SKM-1 (cell line): ENCODE data around the gene UNC93A.

Experiments
- DNase-seq: peaks from one replicate; lab custom pipeline; 2025; ENCODE audit not compliant: unreplicated experiment; lab: John Stamatoyannopoulos, UW

The UNC93A gene

DNA sequence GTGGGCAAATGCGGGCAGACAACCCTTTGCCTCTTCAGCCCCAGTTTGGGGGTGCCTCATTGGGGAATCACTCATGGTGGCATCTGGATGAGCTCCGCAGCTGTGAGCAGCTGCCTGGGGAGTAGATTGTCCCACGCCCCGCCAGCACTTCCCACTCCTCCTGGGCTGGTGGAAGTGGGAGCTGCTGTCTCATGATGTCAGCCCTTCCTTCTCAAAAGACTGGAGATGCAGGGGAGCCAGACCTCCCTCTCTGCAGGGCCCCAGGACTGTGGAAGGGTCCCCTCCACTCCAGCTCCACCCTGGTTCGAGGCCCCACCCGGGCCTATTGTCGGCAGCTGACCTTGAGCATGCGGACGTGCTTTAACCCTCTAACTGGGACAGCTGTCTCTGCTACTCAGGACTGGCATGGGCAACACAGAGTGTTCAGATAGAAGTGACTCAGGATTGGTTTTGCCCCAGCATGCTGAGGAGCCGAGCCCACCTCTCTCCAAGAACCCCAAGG, 2.0 kb downstream of the UNC93A start:
- DNase-seq, result no peak

DNA sequence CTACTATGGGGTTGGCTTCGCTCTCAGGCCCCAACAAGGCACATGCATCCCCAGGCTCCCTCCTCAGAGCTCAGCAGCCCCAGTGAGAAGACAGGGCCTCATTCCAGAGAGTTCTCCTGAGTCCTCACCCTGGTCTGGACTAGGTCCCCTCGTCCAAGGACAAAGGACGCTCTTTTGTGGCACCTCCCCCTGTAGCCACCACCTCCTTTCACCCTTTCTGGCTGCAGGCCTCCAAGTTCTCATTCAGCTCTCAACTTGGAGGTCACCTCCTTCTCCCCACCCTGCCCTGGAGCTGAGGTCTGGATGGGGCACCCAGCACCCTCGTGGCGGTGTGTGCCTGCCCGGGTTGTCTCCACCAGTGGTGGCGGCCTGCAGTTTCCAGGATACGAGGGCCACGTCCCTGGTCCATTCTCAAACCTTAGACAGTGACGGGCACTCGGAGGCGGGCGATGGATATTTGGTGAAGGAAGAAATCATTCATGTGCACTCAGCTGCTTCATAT, 2.5 kb downstream of the UNC93A start:
- no peak for DNase-seq

DNA sequence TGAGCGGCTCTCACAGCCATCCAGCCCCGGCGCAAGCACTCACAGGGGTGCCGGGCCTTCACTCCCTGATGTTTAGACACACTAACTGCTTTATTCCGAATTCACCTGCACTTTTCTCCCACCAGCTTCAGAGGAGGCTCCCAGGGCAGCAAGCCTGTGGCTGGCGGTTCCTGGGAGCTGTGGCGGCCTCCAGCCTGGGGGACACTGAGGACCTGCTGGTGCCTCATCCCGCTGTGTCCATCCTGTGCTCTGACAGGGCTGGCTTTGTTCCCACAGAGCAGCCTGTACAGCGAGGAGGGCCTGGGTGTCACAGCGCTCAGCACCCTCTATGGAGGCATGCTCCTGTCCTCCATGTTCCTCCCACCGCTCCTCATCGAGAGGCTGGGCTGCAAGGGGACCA, 3.1 kb downstream of the UNC93A start:
- no peak for DNase-seq

DNA sequence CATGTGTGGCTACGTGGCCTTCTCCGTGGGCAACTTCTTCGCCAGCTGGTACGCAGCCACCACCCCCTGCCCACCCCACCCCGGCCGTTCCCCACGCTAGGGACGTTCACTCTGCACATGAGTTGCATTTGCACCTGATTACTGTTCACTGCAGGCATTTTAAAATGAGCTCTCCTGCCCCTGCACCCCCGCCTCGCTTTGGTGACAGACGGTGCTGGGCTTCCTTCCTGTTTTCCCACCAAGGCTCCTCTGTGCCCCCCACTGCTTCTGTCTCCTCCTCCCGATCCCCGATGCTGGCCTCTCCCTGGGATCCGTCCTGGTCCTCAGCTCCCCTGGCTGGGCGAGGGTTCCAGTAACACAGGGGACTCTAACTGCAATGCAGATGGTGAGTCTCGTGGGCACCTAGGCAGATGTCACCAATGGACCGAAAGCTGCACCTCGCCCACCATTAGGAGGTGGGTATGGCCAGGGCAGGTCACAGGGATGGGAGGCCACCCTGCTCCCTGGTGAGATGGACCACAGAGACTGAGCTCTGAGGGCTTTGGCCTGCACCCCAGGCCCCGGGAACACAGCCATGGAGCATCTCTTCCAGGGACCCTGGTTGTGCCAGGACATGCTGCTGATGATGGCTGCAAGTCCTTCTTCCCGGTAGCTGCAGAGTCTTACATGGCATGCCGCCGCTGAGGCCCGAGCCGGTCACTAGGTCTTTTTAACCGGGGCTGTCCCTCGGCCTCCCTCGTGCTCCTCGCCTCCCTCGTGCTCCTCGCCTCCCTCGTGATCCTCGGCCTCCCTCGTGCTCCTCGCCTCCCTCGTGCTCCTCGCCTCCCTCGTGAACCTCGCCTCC, 3.8 kb downstream of the UNC93A start:
- DNase-seq, result no peak

DNA sequence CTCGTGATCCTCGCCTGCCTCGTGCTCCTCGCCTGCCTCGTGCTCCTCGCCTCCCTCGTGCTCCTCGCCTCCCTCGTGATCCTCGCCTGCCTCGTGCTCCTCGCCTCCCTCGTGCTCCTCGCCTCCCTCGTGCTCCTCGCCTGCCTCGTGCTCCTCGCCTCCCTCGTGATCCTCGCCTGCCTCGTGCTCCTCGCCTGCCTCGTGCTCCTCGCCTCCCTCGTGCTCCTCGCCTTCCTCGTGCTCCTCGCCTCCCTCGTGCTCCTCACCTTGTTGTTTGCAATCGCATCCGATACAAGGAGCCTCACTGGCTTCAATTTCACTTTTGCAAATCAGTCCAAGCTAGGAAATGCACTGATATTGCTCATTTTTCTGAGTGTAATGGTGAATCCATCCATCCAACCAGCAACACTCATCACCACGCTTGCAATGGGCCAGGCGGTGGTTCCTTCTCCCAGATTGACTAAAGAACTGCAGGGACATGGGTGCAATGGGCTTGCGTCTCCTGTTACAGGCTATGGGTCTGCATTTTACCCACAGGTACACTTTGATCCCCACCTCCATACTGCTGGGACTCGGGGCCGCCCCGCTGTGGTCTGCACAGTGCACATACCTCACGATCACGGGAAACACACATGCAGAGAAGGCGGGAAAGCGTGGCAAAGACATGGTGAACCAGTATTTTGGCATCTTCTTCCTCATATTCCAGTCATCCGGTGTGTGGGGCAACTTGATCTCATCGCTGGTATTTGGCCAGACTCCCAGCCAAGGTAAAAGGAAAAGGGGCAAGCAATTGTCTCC, 4.6 kb downstream of the UNC93A start:
- DNase-seq, result no peak

DNA sequence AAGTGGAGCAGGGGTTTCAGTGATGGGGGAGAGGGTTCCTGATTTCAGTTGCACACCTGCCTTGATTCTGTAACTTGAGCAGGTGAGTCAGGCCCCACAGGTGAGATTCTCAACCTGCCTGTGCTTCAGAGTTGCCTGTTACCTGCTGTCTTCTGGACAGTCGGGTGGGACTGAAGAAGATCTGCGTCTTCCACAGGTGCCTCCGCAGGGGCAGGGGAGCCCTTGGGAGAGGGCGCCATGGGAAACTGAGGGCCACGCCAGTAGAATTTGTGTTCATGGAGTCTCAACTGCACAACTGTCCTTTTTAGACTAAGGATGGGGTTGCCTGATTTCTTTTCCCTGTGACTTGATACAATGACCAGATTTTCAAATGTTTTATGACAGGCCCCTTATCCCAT, 5.2 kb downstream of the UNC93A start:
- no peak for DNase-seq

DNA sequence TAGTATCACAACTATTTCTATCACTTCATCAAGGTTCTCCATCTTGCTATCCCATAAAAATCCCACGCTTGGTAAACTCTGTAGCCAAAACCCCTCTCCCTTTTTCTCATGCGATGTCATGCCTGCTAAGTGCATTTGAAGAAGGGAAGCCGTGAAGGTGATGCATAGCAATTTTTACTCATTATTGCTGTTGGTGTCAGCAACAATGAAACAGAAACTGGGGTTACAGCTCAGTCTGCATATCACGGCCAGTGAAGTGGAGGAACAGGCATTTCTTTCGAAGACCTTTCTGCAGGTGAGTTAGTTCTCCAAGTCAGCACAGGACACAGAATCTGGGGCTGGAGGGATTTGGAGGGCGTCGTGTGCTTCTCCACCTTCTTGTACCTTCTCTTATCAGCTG, 5.8 kb downstream of the UNC93A start:
- no peak for DNase-seq

DNA sequence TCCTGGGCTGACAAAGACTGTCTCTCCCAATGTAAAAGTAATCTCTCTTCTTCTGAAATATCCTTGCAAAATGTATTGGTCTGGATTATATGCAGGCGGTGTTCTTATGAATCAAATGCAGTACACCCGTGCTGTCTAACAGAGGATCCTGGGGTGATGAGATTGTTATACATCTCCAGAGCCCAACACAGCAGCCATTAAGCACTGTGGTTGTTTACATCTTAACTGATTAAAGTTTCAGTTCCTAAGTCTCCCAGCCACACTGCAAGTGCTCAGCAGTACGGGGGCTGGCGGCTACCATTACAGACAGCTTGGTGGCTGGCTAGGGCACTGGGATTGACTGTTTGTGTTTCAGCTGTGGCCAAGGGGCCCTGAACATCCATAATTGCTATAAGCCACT, 7.0 kb downstream of the UNC93A start:
- DNase-seq, result no peak

DNA sequence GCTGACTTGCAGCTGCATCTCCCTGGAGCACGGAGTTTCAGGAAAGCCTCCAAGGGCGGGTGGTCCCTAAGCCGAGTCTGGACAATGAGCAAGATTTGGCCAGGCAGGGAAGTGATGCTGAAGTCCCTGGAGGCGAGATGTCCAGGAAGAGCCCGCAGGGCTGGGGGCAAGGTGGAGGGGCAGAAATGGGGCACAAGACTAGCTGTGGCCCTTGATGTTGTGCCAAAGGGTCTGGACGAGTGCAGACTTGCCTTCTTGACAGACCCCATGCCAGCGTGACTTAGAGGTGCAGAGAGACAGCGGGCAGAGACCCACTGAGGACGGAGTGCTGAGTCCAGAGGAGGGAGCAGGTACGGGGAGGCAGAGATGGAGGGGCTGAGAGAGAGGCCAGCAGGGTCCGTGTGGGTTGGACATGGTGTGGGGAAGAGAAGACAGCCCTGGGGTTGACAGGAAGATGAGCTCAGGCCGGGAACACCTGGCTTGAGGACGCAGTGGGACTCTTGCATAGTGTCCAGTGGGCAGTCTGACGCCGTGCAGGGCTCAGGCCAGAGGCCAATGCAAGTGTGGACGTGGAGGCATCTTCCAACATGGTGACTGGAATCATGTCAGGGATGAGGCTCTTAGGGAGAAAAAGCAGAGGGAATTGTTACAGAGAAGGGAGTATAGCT, 8.7 kb downstream of the UNC93A start:
- no peak for DNase-seq

DNA sequence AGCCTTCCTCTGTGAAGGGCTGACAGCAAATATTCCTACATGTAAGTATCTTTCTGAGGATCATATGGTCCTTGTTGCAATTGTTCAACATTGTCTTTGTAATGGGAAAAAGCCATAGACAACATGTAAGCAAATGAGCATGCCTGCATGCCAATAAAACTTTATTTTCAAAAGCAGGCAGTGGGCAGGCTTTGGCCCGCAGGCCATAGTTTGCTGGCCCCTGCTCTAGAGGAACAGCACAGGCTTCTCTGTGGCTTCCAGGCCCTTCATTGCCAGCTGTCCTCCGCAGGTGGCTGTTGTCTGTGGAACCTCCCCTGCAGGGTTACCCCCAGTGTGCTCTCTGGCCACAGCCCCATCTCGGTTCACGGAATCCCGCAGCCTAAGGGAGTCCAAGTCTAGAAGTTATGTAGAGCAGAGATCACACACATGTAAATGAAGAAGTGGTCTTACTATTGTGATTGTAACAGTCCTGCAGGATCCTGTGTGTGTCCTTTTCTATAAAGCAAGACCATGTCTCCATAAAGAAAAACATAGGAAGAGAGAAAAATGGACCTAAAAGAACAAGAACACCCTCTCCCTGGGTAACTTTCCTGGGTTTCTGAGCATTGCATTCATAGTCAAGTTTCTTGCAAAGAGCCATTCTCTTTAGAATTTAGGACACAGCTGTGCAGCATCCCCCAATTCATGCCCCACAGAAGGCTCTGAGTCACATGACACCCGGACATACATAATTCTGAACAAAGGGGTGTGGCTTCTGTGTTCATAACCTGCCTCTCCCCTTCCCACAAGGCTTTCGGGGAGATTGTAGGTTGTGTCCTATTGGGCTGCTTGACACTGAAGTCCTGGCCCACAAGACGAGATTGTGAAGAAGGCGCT, 10.0 kb downstream of the UNC93A start:
- DNase-seq, result no peak

DNA sequence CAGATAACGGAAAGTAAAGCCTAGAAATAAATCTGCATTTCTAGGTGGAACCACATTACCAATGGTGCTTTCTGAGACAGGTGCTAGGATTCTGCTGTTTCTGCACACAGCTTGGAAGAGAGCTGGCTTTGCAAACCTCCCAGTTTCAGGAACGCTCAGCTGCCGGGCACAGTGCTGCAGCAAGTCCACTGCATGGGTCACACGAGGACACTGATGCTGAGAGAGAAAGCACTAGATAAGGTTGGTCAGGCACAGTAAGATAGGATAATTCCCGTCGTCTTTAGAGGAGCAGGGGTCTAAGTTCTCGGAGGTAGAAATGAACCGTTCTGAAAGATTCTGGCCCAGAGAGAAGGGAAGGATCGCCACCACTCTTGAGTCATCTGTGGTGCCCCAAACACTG, 11.0 kb downstream of the UNC93A start:
- no peak for DNase-seq

DNA sequence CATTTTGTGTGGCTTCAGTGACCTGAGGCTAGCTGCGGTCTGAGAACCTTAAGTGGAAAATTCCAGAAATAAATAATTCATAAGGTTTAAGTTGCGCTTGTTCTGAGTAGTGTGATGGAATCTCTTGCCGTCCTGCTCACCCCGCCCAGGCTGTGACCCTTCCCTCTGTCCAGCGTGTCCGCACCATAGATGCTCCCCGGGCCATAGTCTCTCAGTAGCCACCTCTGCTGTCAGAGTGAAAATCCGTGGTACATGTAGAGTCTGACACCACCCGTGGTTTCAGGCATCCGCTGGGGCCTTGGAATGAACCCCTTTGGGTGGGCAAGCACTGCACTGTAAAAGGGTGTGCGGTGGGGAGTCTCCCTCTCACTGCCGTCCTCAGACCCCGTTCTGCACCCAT, 11.7 kb downstream of the UNC93A start:
- DNase-seq, result no peak

DNA sequence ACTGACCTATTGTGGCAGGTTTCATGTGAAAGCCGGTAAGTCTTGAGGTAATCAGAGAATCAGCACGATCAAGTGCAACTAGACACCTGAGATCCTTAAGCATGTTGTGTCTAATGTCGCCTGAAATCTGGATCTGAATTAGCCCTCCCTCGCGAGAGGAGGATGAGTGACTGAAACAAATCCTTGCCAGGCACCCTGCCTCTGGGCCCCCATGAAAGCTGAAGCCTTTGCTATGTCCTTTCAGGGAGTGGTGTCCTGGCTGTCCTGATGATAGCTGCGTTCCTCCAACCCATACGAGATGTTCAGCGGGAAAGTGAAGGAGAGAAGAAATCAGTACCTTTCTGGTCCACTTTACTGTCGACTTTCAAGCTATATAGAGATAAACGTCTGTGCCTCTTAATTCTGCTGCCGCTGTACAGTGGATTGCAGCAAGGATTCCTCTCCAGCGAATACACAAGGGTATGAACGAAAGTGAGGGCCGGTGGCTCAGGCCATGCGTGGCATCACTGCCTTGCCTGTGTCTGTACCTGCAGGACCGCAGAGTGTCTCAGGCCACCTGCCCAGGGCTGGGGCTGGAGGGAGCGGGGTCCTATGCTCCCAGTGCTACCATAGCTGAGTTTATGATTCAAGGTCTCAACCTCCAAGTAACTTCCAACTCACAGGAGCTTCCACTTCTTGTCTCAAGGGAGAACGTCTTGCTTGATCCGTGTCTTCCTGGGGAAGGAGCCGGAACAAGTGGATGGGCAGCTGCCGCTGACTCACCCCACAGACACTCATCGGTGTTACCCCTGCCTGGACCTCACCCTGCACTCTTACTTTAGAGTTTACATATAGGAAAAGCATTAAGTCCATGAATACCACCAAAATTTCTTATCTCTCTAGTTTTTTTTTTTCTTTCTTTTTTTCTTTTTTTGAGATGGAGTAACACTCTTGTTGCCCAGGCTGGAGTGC, 12.8 kb downstream of the UNC93A start:
- DNase-seq, result no peak

DNA sequence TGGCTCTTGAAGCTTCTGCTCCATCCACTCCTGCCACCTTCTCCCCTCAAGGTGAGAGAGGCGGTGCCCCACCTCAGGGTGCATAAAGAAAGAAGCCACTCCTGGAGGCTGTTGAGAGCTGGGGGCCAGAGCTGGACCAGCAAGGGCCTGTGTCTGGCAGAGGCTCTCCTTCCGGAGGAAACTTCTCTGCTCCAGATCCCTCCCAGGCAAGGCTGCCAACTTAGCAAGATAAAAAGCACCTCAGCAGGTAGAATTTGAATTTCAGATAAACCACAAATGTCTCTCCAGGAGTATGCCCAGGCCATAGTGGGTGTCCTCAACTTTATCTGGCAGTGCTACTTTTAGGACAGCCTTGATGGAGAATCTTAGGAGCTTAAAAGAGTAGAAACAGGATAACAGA, 13.8 kb downstream of the UNC93A start:
- DNase-seq, result no peak

DNA sequence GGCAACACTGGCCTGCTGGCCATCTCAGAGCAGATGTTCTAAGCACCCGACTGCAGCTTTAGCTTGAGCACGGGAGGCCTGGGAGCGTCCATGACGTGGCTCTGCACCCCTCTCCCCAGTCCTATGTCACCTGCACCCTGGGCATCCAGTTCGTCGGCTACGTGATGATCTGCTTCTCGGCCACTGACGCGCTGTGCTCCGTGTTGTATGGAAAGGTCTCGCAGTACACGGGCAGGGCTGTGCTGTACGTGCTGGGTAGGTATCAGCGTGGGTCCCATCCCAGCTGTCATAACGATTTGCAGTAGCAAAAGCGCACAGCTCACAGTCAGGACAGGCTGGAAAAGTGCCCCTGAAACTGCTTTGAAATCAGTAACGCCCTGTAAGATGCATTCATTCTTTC, 14.7 kb downstream of the UNC93A start:
- DNase-seq, result no peak

DNA sequence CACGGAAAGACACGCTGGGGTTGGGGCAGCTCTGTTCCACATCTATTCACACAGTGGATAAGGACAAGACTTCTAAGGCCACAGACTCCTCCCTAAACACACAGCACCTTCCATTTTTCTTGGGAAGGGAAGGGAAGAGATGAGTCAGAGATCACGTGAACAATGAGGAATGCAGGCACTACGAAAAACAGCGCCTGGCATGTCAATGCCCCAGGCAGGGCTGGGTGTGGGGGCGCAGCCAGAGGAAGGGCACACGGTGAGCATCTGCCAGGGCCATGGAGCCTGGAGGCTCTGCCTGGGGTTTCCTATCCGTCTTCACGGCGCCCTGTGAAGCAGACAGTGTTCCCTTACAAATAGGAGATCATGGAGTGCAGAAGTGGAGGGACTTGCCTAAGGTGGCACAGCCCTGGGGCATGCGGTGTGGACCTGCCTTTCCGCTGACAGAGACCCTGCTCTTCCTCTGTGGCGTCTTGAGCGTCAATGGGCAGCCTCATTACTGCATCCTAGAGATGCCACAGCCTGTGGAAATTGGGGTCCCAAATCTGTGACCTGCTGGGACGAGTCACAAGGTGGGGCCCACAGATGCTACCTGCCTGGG, 15.4 kb downstream of the UNC93A start:
- DNase-seq, result no peak

DNA sequence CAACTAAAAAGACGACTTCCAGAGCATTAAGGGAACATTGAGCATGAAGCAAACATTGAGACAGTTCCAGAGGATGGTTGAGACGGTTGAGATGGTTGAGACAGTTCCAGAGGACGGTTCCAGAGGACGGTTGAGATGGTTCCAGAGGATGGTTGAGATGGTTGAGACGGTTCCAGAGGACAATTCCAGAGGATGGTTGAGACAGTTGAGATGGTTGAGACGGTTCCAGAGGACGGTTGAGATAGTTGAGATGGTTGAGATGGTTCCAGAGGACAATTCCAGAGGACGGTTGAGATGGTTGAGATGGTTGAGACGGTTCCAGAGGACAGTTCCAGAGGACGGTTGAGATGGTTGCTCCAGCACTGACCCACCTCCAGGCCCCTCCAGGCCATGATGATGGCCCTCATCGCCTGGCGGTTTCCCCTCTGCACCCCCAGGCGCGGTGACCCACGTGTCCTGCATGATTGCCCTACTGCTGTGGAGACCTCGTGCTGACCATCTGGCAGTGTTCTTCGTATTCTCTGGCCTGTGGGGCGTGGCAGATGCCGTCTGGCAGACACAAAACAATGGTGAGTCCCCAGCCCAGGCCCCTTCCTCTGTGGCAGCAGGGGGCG, 16.3 kb downstream of the UNC93A start:
- no peak for DNase-seq

DNA sequence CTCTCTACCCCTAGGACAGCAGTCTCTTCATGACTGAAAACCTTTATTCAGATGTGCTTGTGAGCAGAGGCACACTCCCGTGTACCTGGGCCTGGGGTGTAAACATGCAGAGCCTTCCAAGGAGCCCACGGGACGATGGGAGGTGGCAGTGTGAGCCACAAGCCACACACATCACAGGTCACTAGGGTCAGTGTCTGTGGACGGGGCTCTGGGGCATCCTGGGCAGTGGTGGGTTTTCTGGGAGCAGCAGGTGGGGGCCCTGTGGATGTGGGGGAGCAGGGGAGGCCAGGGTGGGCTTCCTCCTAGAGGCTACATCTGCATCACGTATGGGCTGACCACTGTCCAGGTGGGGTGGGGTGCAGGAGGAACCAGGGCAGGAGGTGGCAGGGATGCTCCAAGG, 17.1 kb downstream of the UNC93A start:
- DNase-seq, result no peak
